GM12878 (cell line): Measurements from ENCODE around the gene PAIP2. TPM values are rescaled to one million over a fixed set of nuclear protein-coding genes. Genes with fewer than 3 reads are reported as not detected.

Experiments
- ATAC-seq: fragments of 200-7000 bp; cut with Tn5 transposase; 3 replicates; pipeline ENCODE4 v1.9.1; 2020; ENCODE audit warnings: mild to moderate bottlenecking, moderate library complexity
- BruUV-seq: library from RNA; stranded (reverse); fragments of 400-500 nt; replicated peaks from 2 replicates; lab custom pipeline; 2021; lab: Mats Ljungman, UMichigan
- CTCF ChIA-PET: fragments of 300-600 bp; sonication (Branson Sonifier 250); formaldehyde crosslinking; extraction: SDS; loops from one replicate; lab custom pipeline; 2021; ENCODE audit warnings: inconsistent platforms; lab: Yijun Ruan, JAX
- POLR2A ChIA-PET: fragments of 350-600 bp; formaldehyde crosslinking; extraction: SDS; loops from one replicate; lab custom pipeline; 2021; ENCODE audit warnings: inconsistent platforms; lab: Charles Lee
- RAD21 ChIA-PET: fragments of 300-600 bp; sonication (Branson Sonifier 250); formaldehyde crosslinking; loops from one replicate; lab custom pipeline; 2023; ENCODE audit warnings: antibody characterized with exemption; ENCODE audit not compliant: unreplicated experiment; lab: Charles Lee
- SMC1A ChIA-PET: fragments of 300-600 bp; sonication (Branson Sonifier 250); formaldehyde crosslinking; loops from one replicate; lab custom pipeline; 2023; ENCODE audit not compliant: unreplicated experiment, uncharacterized antibody; lab: Charles Lee
- DNase-seq: peaks from one replicate; pipeline ENCODE4 v3.0.0-alpha.2; 2011; ENCODE audit warnings: low read depth, low spot score
- FAIRE-seq: peaks from 3 replicates; lab custom pipeline; 2011; peaks lifted over from hg19 to GRCh38; lab: Jason Lieb, UNC
- H2AFZ ChIP-seq: 2 replicates; pipeline ENCODE4 v1.6.0; 2011; ENCODE audit warnings: low read depth, low read length, control low read depth; ENCODE audit not compliant: control insufficient read depth
- H3K27ac ChIP-seq: 2 replicates; pipeline ENCODE4 v1.5.1; 2011; ENCODE audit warnings: control low read depth; ENCODE audit not compliant: control insufficient read depth, insufficient read depth
- H3K27me3 ChIP-seq, 2 experiments: replicated peaks in 1 of 2; 2 replicates each; pipeline versions ENCODE4 v1.6.0 to v1.6.1; 2011; ENCODE audit warnings: low read length in 1 of 2; ENCODE audit not compliant: control insufficient read depth in 2 of 2, insufficient read depth in 2 of 2
- H3K36me3 ChIP-seq, 2 experiments: 2 replicates each; pipeline ENCODE4 v1.5.1; 2011; ENCODE audit warnings: low read length in 1 of 2; ENCODE audit not compliant: control insufficient read depth in 2 of 2, insufficient read depth in 2 of 2
- H3K4me1 ChIP-seq: 2 replicates; pipeline ENCODE4 v1.6.1; 2011; ENCODE audit warnings: mild to moderate bottlenecking, low read length, moderate library complexity, mixed read lengths; ENCODE audit not compliant: control insufficient read depth, insufficient read depth
- H3K4me2 ChIP-seq: 2 replicates; pipeline ENCODE4 v1.6.0; 2011; ENCODE audit warnings: control low read depth; ENCODE audit not compliant: control insufficient read depth, insufficient read depth
- H3K4me3 ChIP-seq: fragments of 200-600 bp; sonication (generic); 2 replicates; pipeline ENCODE4 v1.5.1; 2016
- H3K79me2 ChIP-seq: 2 replicates; pipeline ENCODE4 v1.6.0; 2011; ENCODE audit warnings: low read length; ENCODE audit not compliant: control insufficient read depth, insufficient read depth
- H3K9ac ChIP-seq: 2 replicates; pipeline ENCODE4 v1.8.0; 2011; ENCODE audit warnings: low read length, control low read depth, mixed read lengths; ENCODE audit not compliant: control insufficient read depth, insufficient read depth
- H3K9me3 ChIP-seq: replicated peaks from 3 replicates; pipeline ENCODE4 v1.5.1; 2011; ENCODE audit warnings: mild to moderate bottlenecking, low read length; ENCODE audit not compliant: control insufficient read depth, insufficient read depth
- H4K20me1 ChIP-seq: 2 replicates; pipeline ENCODE4 v1.6.0; 2011; ENCODE audit not compliant: control insufficient read depth, insufficient read depth
- EED ChIP-seq: sonication (generic); IDR thresholded peaks from 2 replicates; pipeline ENCODE4 v1.6.1; 2016; ENCODE audit warnings: antibody characterized with exemption, low read depth
- IRF3 ChIP-seq: fragments of 450-650 bp; IDR thresholded peaks from 2 replicates; pipeline ENCODE4 v1.6.1; 2014; ENCODE audit warnings: mild to moderate bottlenecking
- MXI1 ChIP-seq: fragments of 150-350 bp; IDR thresholded peaks from 2 replicates; pipeline ENCODE4 v1.6.1; 2011; ENCODE audit warnings: low read depth, mild to moderate bottlenecking, inconsistent platforms, low read length, improper control_type of control experiment
- MYB ChIP-seq: fragments of 150-350 bp; IDR thresholded peaks from 2 replicates; pipeline ENCODE4 v1.6.1; 2014; ENCODE audit warnings: mild to moderate bottlenecking, low read depth, low read length, borderline replicate concordance
- MYC ChIP-seq: IDR thresholded peaks from 2 replicates; pipeline ENCODE4 v1.6.1; 2011; ENCODE audit warnings: mild to moderate bottlenecking, low read length, moderate library complexity, inconsistent platforms; ENCODE audit not compliant: insufficient read depth, insufficient replicate concordance, insufficient read length, severe bottlenecking
- PKNOX1 ChIP-seq: fragments of 450-650 bp; IDR thresholded peaks from 2 replicates; pipeline ENCODE4 v1.6.1; 2016; ENCODE audit warnings: mild to moderate bottlenecking
- POLR2AphosphoS2 ChIP-seq: IDR thresholded peaks from 2 replicates; pipeline ENCODE4 v1.6.1; 2011; ENCODE audit warnings: low read depth, mild to moderate bottlenecking, low read length, improper control_type of control experiment, moderate library complexity
- RB1 ChIP-seq: fragments of 450-650 bp; formaldehyde crosslinking; IDR thresholded peaks from 2 replicates; pipeline ENCODE4 v1.6.1; 2017; ENCODE audit warnings: mild to moderate bottlenecking, borderline replicate concordance
- RELB ChIP-seq: fragments of 450-650 bp; IDR thresholded peaks from 2 replicates; pipeline ENCODE4 v1.6.1; 2017; ENCODE audit warnings: low read depth, mild to moderate bottlenecking, moderate library complexity
- REST ChIP-seq: IDR thresholded peaks from 2 replicates; pipeline ENCODE4 v1.6.1; 2012; ENCODE audit warnings: mild to moderate bottlenecking, low read depth, low read length
- SMC3 ChIP-seq: IDR thresholded peaks from 2 replicates; pipeline ENCODE4 v1.6.1; 2011; ENCODE audit warnings: low read length, improper control_type of control experiment, borderline replicate concordance
- ZBTB11 ChIP-seq: fragments of 450-650 bp; formaldehyde crosslinking; IDR thresholded peaks from 2 replicates; pipeline ENCODE4 v1.5.0; 2022; ENCODE audit warnings: mild to moderate bottlenecking, missing genetic modification characterization
- WGBS: methylation state at CpG from one replicate; pipeline ENCODE4 v1.1.6; 2016; ENCODE audit warnings: low lambda C conversion rate; ENCODE audit not compliant: insufficient replicate concordance, insufficient coverage; ENCODE audit errors: missing lambda C conversion rate; 5-methylcytosine and 5-hydroxymethylcytosine counted together
- in situ Hi-C: fragments of 300-500 bp; cut with MboI; formaldehyde crosslinking; loops from 9 replicates; pipeline ENCODE4 v1.14.3; 2018; ENCODE audit warnings: mixed read lengths
- intact Hi-C: fragments of 100-400 bp; cut with micrococcal nuclease; formaldehyde crosslinking; loops from one replicate; pipeline ENCODE4 v1.14.2; 2022; ENCODE audit not compliant: unreplicated experiment
- polyA plus RNA-seq, 11 experiments: library from polyadenylated mRNA; depleted of rRNA in 4 of 11; unstranded in 6 of 11; stranded (reverse) in 5 of 11; fragments of >200 nt; fragmentation: Nextera tagmentation in 4 of 11; fragmentation: Illumina TruSeq in 1 of 11; extraction: Ambion mirVana in 4 of 11; extraction: Trizol in 1 of 11; gene quantifications; 1 replicate in 1 of 11; 2 replicates in 10 of 11; pipeline versions ENCODE4 v1.2.1 to v1.2.3, GENCODE V29; 2011 to 2016; ENCODE audit warnings: inconsistent platforms in 2 of 11, missing spikeins in 2 of 11, low read depth in 1 of 11
- total RNA-seq, 4 experiments: library from RNA; depleted of rRNA in 3 of 4; stranded (reverse); fragments of >200 nt in 3 of 4; fragmentation: Illumina TruSeq in 1 of 4; extraction: Trizol in 1 of 4; gene quantifications; 2 replicates each; pipeline versions ENCODE4 v1.2.1 to v1.2.3, GENCODE V29; 2013 to 2021

The PAIP2 gene
- total and polyA plus RNA-seq, 10 of the 15 experiments (the other 5 are each of a cell fraction or from before 2014, with no cell fraction given), result 49.9 to 154 (median 102) TPM

GRCh38 chr5:139314276-139314675, 27.4 kb upstream of the PAIP2 start:
- RAD21 ChIA-PET, result no interaction called here
- Histone ChIP-seq H3K27me3 (no peaks in the 10 kb centered on the region), H2AFZ (no peak overlapping the region), H3K79me2 (peaks cover 72% of the 10 kb centered on the region), H3K4me1 (no peaks in the 10 kb centered on the region), H4K20me1 (peaks cover 2% of the 10 kb centered on the region), H3K36me3 (peaks cover 7 to 25% of the 10 kb centered on the region in 2 experiments), H3K9me3 (no peaks in the 10 kb centered on the region), H3K9ac (no peak overlapping the region), H3K4me2 (no peak overlapping the region), H3K27ac (no peak overlapping the region), H3K4me3 (no peak overlapping the region)
- CTCF ChIA-PET, result interaction anchor here (0.8 kb wide), 1 partner anchor 63 kb away, joined by 4 read pairs; no protein-coding TSS in a partner anchor
- FAIRE-seq (no peak), DNase-seq (no peak), ATAC-seq (no peak)
- BruUV-seq, result no TSS peak
- TF ChIP-seq IRF3 (no peak), POLR2AphosphoS2 (no peak), MYC (no peak), MXI1 (no peak), RB1 (no peak), RELB (no peak), EED (no peak), PKNOX1 (no peak), ZBTB11 (no peak), MYB (no peak), SMC3 (no peak), REST (no peak)
- intact Hi-C loops, result no loop called here
- WGBS, result 96% methylated on average over 1 of the region's 1 CpG
- in situ Hi-C loops, result no loop called here
- SMC1A ChIA-PET, result no interaction called here
- POLR2A ChIA-PET, result interaction anchor here (0.7 to 1.7 kb wide), 2 partner anchors 14 to 63 kb away, joined by 3 read pairs; no protein-coding TSS in a partner anchor
